ENCODE data around the gene PON2.

The PON2 gene

GRCh38 chr7:95424716-95425115 lies 10.1 kb downstream of the PON2 start:
- H3K4me2 ChIP-seq (ENCODE audit: low read length), result no peak overlapping the region
- no peak overlapping the region for H3K9ac ChIP-seq (ENCODE audit: low read depth, low read length)
- H3K9me3 ChIP-seq (replicated peaks; ENCODE audit: low read length), result no peaks in the 10 kb centered on the region
- H3K4me3 ChIP-seq (ENCODE audit: low read length), result no peak overlapping the region
- H3K4me1 ChIP-seq (ENCODE audit: control insufficient read depth, insufficient read depth, low read length), result no peaks in the 10 kb centered on the region
- peaks cover 23% of the 10 kb centered on the region for H3K36me3 ChIP-seq (ENCODE audit: insufficient read depth, low read length)
- H3K27me3 ChIP-seq (ENCODE audit: control insufficient read depth, insufficient read depth, low read length), result no peaks in the 10 kb centered on the region

- Histone ChIP-seq H3K4me3 (ENCODE audit: low read length) (no peak overlapping the region), H3K36me3 (ENCODE audit: insufficient read depth, low read length) (peaks cover 25% of the 10 kb centered on the region), H3K4me1 (ENCODE audit: control insufficient read depth, insufficient read depth, low read length) (no peaks in the 10 kb centered on the region), H3K9me3 (replicated peaks; ENCODE audit: low read length) (no peaks in the 10 kb centered on the region), H3K27me3 (ENCODE audit: control insufficient read depth, insufficient read depth, low read length) (no peaks in the 10 kb centered on the region), H3K4me2 (ENCODE audit: low read length) (no peak overlapping the region), H3K9ac (ENCODE audit: low read depth, low read length) (no peak overlapping the region)
Measured at GRCh38 chr7:95421847-95422444, 12.9 kb downstream of the PON2 start.

GRCh38 chr7:95421000-95421846 lies 13.6 kb downstream of the PON2 start:
- Histone ChIP-seq H3K27me3 (ENCODE audit: control insufficient read depth, insufficient read depth, low read length) (no peaks in the 10 kb centered on the region), H3K4me3 (ENCODE audit: low read length) (no peak overlapping the region), H3K4me1 (ENCODE audit: control insufficient read depth, insufficient read depth, low read length) (no peaks in the 10 kb centered on the region), H3K9me3 (replicated peaks; ENCODE audit: low read length) (no peaks in the 10 kb centered on the region), H3K4me2 (ENCODE audit: low read length) (no peak overlapping the region), H3K9ac (ENCODE audit: low read depth, low read length) (no peak overlapping the region), H3K36me3 (ENCODE audit: insufficient read depth, low read length) (peaks cover 25% of the 10 kb centered on the region)

- Histone ChIP-seq H3K4me2 (ENCODE audit: low read length) (no peak overlapping the region), H3K36me3 (ENCODE audit: insufficient read depth, low read length) (peaks cover 59% of the 10 kb centered on the region), H3K9me3 (replicated peaks; ENCODE audit: low read length) (no peaks in the 10 kb centered on the region), H3K4me3 (ENCODE audit: low read length) (no peak overlapping the region), H3K27me3 (ENCODE audit: control insufficient read depth, insufficient read depth, low read length) (no peaks in the 10 kb centered on the region), H3K9ac (ENCODE audit: low read depth, low read length) (no peak overlapping the region), H3K4me1 (ENCODE audit: control insufficient read depth, insufficient read depth, low read length) (no peaks in the 10 kb centered on the region)
Measured at GRCh38 chr7:95412075-95412474, 22.8 kb downstream of the PON2 start.

GRCh38 chr7:95411666-95412065 lies 23.2 kb downstream of the PON2 start:
- Histone ChIP-seq H3K4me2 (ENCODE audit: low read length) (no peak overlapping the region), H3K4me1 (ENCODE audit: control insufficient read depth, insufficient read depth, low read length) (no peaks in the 10 kb centered on the region), H3K27me3 (ENCODE audit: control insufficient read depth, insufficient read depth, low read length) (no peaks in the 10 kb centered on the region), H3K36me3 (ENCODE audit: insufficient read depth, low read length) (peaks cover 63% of the 10 kb centered on the region), H3K4me3 (ENCODE audit: low read length) (no peak overlapping the region), H3K9me3 (replicated peaks; ENCODE audit: low read length) (no peaks in the 10 kb centered on the region), H3K9ac (ENCODE audit: low read depth, low read length) (no peak overlapping the region)

- H3K4me2 ChIP-seq (ENCODE audit: low read length), result no peak overlapping the region
- H3K27me3 ChIP-seq (ENCODE audit: control insufficient read depth, insufficient read depth, low read length), result no peaks in the 10 kb centered on the region
- H3K9me3 ChIP-seq (replicated peaks; ENCODE audit: low read length), result no peaks in the 10 kb centered on the region
- peaks cover 69% of the 10 kb centered on the region for H3K36me3 ChIP-seq (ENCODE audit: insufficient read depth, low read length)
- H3K4me1 ChIP-seq (ENCODE audit: control insufficient read depth, insufficient read depth, low read length), result no peaks in the 10 kb centered on the region
- no peak overlapping the region for H3K9ac ChIP-seq (ENCODE audit: low read depth, low read length)
- no peak overlapping the region for H3K4me3 ChIP-seq (ENCODE audit: low read length)
Measured at GRCh38 chr7:95411036-95411435, 23.8 kb downstream of the PON2 start.

GRCh38 chr7:95407751-95408150 lies 27.1 kb downstream of the PON2 start:
- peaks cover 80% of the 10 kb centered on the region for H3K36me3 ChIP-seq (ENCODE audit: insufficient read depth, low read length)
- no peak overlapping the region for H3K4me3 ChIP-seq (ENCODE audit: low read length)
- no peak overlapping the region for H3K9ac ChIP-seq (ENCODE audit: low read depth, low read length)
- no peaks in the 10 kb centered on the region for H3K9me3 ChIP-seq (replicated peaks; ENCODE audit: low read length)
- H3K4me1 ChIP-seq (ENCODE audit: control insufficient read depth, insufficient read depth, low read length), result no peaks in the 10 kb centered on the region
- H3K27me3 ChIP-seq (ENCODE audit: control insufficient read depth, insufficient read depth, low read length), result no peaks in the 10 kb centered on the region
- H3K4me2 ChIP-seq (ENCODE audit: low read length), result no peak overlapping the region

GRCh38 chr7:95405800-95406199 lies 29.0 kb downstream of the PON2 start:
- H3K4me1 ChIP-seq (ENCODE audit: control insufficient read depth, insufficient read depth, low read length), result no peaks in the 10 kb centered on the region
- H3K36me3 ChIP-seq (ENCODE audit: insufficient read depth, low read length), result peaks cover 61% of the 10 kb centered on the region
- no peak overlapping the region for H3K4me3 ChIP-seq (ENCODE audit: low read length)
- no peak overlapping the region for H3K4me2 ChIP-seq (ENCODE audit: low read length)
- H3K9ac ChIP-seq (ENCODE audit: low read depth, low read length), result no peak overlapping the region
- H3K9me3 ChIP-seq (replicated peaks; ENCODE audit: low read length), result no peaks in the 10 kb centered on the region
- H3K27me3 ChIP-seq (ENCODE audit: control insufficient read depth, insufficient read depth, low read length), result no peaks in the 10 kb centered on the region

GRCh38 chr7:95405208-95405607 lies 29.6 kb downstream of the PON2 start:
- Histone ChIP-seq H3K4me3 (ENCODE audit: low read length) (no peak overlapping the region), H3K9me3 (replicated peaks; ENCODE audit: low read length) (no peaks in the 10 kb centered on the region), H3K4me2 (ENCODE audit: low read length) (no peak overlapping the region), H3K4me1 (ENCODE audit: control insufficient read depth, insufficient read depth, low read length) (no peaks in the 10 kb centered on the region), H3K36me3 (ENCODE audit: insufficient read depth, low read length) (peaks cover 56% of the 10 kb centered on the region), H3K27me3 (ENCODE audit: control insufficient read depth, insufficient read depth, low read length) (no peaks in the 10 kb centered on the region), H3K9ac (ENCODE audit: low read depth, low read length) (no peak overlapping the region)

GRCh38 chr7:95404316-95404865 lies 30.4 kb downstream of the PON2 start:
- peaks cover 49% of the 10 kb centered on the region for H3K36me3 ChIP-seq (ENCODE audit: insufficient read depth, low read length)
- no peak overlapping the region for H3K4me3 ChIP-seq (ENCODE audit: low read length)
- H3K4me1 ChIP-seq (ENCODE audit: control insufficient read depth, insufficient read depth, low read length), result no peaks in the 10 kb centered on the region
- H3K4me2 ChIP-seq (ENCODE audit: low read length), result no peak overlapping the region
- no peak overlapping the region for H3K9ac ChIP-seq (ENCODE audit: low read depth, low read length)
- H3K9me3 ChIP-seq (replicated peaks; ENCODE audit: low read length), result no peaks in the 10 kb centered on the region
- no peaks in the 10 kb centered on the region for H3K27me3 ChIP-seq (ENCODE audit: control insufficient read depth, insufficient read depth, low read length)

- H3K4me3 ChIP-seq (ENCODE audit: low read length), result no peak overlapping the region
- H3K27me3 ChIP-seq (ENCODE audit: control insufficient read depth, insufficient read depth, low read length), result no peaks in the 10 kb centered on the region
- no peak overlapping the region for H3K4me2 ChIP-seq (ENCODE audit: low read length)
- peaks cover 2% of the 10 kb centered on the region for H3K36me3 ChIP-seq (ENCODE audit: insufficient read depth, low read length)
- H3K9me3 ChIP-seq (replicated peaks; ENCODE audit: low read length), result no peaks in the 10 kb centered on the region
- no peak overlapping the region for H3K9ac ChIP-seq (ENCODE audit: low read depth, low read length)
- H3K4me1 ChIP-seq (ENCODE audit: control insufficient read depth, insufficient read depth, low read length), result no peaks in the 10 kb centered on the region
Measured at GRCh38 chr7:95398155-95398940, 36.5 kb downstream of the PON2 start.
